Fibroblast of gingiva (primary cell): Measurements from ENCODE around the gene ARID5B.
"Not testable (repeated sequence)": the region's sequence is repeated elsewhere in the genome, so short reads cannot be mapped to it uniquely, and the experiment has no call there.

Experiments used
- DNase-seq: peaks from one replicate; pipeline ENCODE4 v3.0.0-alpha.2; 2011; ENCODE audit warnings: low read depth

ARID5B gene

GRCh38 chr10:62016623-62017490, 115.4 kb downstream of the ARID5B start:
- peak; percentile 53 for DNase-seq

DNA sequence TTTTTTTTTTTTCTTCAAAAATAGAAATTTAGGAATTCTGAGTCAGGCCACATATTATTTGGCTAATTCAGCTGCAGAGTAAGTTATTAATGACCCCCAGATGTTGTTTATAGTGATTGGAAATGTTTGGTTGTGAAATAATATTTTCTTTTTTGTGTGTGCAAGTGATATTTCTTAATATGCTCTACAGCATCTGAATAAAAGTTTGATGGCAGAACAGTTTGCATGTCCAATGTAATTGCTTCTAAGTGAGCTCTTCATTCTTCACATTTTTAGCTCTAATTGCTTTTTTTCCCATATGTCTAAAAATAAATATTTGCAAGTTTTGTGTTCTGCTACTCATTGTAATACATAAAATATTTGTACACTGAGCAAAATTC, 116.0 kb downstream of the ARID5B start:
- DNase-seq = peak; percentile 91

- DNase-seq = no peak
Observed at GRCh38 chr10:62018131-62018911, 116.8 kb downstream of the ARID5B start.

GRCh38 chr10:62019013-62019684, 117.7 kb downstream of the ARID5B start:
- DNase-seq = peak; percentile 59

- DNase-seq = peak; percentile 65
Observed at GRCh38 chr10:62019685-62020359, 118.3 kb downstream of the ARID5B start.

GRCh38 chr10:62021128-62021665, 119.7 kb downstream of the ARID5B start:
- DNase-seq = peak; percentile 60

DNA sequence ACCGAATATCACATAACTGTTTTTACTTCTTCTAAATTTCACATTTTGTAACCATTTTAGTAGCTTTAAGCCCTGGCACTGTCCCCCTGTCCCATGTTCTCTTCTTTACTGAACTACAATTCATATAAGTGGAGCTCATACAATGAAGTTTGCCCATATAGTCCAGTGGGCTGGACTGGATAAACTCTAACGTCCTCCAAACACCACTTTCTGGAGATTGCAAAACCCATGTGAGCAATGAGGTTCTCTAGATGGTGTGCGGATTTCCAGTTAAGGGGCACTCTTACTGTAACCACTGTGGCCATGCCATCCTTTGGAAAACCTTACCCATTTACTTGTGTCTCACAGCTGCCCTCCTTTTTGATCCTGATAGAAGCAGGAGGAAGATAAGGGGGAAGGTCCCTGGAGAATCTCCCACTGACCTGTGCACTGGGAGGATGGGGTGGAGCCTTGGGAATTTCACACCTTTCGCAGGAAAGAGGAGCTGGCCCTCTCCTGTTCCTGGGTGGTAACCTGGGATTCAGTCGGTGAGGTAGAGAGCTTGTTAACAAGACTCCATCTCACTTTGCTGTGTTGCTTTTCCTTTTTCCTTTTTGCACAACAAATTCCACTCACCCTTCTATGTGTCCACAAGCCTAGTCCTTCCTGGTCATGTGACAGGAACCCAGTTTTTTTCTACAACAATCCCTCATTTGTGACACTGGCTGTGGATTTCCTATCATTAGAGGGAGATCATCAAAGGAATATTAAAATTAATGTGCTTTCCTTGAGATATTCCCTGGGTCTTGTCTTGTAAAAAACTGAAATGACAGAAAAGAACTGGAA, 120.7 kb downstream of the ARID5B start:
- DNase-seq = no peak

GRCh38 chr10:62022830-62023229, 121.3 kb downstream of the ARID5B start:
- DNase-seq = no peak

DNA sequence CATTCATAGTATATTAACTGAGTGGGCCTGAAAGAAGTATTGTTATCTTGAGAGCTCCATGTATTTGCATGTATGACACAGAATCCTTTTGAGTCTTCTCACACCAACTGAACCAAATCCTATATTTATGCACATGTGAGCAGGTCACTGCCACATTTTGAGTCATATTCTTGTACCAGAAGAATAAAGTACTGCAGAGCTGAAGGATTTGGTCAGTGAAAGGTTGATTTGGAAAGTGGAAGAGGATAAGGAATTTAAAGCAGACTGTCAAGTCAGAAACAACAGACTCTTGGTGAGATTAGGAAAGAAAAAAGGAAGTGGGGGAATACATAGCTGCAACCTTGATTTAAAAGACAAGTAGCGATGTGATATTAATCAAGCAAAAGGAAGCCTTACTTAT, 121.8 kb downstream of the ARID5B start:
- DNase-seq = no peak

- DNase-seq = no peak
Observed at GRCh38 chr10:62024026-62024701, 122.7 kb downstream of the ARID5B start.

- no peak for DNase-seq
Observed at GRCh38 chr10:62025134-62025794, 123.8 kb downstream of the ARID5B start.

DNA sequence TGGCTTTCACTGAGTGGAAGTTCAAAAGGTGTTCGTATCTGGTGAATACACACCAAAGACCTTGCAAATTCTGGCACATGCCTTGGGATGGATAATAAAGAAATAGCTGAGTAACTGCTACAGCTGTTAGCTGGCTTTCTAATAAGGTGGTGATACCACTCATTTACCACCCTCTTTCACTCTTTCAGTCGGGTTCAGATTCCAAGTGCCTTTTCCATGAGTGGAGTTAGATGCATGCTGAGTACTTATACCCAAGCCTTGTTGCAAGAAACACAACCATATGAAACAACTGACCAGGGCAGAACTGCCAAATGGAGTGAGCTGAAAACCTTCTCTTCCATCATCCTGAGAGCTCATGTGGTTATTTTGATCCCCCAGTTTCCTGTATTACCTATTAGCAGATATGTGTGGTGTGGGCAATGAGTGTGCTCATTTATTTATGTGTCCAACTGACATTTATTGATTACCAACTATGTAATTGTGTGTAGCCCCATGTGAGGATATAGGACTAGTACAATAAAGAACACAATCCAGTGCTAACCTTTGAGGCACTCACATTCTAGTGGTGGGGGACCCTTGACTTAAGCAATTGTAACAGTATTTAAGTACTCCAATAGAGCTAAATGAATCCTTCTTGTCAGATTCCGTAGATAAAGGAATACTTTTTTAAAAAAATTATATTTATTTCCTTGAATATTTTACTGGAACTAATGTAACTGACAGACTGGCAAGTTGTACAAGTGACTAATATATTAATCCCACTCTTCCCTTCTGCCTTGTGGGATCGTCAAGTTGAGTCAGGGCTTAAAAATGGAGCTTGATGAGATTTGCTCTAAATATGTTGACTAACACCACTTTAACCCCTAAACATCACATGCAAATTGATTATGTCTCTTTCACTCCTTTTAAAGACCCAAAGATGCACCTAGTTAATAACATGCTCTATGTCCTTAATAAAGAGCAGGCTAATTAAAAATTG, 124.7 kb downstream of the ARID5B start:
- DNase-seq = no peak

DNA sequence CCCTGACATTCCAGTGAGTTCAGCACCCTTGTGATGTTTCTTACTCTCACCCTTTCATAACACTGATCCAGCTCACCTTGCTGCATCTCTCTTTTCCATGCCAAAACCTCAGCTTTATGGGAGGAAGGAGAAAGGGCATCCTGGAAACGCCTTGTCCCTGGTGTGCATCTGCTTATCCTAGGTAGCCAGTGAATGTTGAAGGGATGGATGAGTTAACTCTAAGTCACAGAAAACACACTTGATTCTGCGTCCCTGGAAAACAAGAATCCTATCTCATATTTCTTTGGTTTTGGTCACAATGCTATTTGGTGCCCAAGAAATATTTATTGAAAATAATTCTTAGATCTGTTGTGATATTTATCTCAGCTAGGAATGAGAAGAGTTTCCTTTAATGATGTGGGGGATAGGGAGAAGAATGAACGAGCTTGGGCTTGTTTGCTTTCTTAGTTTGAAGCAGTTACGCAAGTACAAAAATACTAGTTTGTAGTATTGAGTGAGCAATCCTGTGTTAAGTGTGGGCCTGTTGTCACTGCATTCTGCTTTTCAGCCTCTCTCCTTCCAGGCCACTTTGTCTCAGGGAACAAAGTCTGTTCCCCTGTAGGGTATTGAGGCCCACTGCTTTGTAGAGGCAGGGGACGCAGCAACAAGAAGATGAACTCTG, 126.5 kb downstream of the ARID5B start:
- peak; percentile 59 for DNase-seq

DNA sequence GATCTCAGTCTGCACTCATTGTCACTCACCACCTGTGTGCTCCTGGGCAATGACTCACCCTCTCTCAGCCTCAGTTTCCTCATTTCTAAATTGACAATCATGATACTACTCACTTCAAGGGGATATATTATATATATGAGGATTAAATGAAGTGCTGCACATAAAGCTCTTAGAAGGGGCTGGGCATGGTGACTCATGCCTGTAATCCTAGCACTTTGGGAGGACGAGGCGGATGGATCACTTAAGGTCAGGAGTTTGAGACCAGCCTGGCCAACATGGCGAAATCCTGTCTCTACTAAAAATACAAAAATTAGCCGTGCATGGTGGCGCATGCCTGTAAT, 127.0 kb downstream of the ARID5B start:
- DNase-seq = not testable (repeated sequence)

DNA sequence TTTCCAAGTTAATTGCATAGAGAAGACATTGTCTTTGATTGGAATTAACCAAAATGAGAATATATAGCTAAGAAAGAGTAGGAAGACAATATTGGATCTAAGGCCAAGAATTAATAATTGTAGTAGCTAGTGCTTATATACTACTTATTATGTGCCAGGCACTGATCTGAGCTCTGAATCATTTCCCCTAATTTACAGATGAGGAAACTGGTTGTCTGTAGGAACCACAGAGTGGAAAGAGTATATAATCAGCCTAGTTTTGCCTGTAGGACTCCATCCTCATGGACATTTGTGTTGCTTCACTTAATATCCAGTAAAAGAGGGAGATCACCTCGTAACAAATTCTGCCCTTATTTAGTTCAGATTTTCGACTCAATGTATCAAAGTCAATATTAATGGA, 127.9 kb downstream of the ARID5B start:
- DNase-seq = no peak

- no peak for DNase-seq
Observed at GRCh38 chr10:62031507-62031906, 130.0 kb downstream of the ARID5B start.

- no peak for DNase-seq
Observed at GRCh38 chr10:62033125-62033524, 131.6 kb downstream of the ARID5B start.

DNA sequence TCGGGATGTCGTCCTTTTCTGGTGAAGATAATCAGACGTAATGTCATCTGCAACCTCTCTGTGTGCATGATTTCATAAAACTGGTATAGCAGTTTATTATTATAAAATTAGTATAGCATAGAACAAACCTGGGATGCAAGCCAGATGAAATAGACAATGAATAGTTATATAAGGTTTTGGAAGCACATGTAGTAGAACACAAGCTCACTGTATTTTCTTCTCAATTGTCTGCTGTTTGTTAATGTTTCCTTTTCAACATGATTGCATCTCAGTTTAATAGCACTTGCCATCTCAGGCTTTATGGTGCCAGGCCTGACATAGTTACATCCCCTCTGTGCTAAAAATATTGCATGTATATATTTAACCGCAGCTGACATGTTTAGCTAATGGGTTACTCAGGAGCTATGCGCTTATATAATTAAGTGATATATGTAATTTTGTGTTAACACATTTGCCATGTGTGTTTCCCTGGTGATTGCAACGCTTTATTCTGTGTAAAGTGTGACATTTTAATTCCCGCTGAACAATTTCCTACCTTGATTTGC, 132.7 kb downstream of the ARID5B start:
- no peak for DNase-seq
